ENCODE results near the gene LYRM9.
"Not testable (repeated sequence)": the region's sequence is repeated elsewhere in the genome, so short reads cannot be mapped to it uniquely, and the experiment has no call there.

The LYRM9 gene

DNA sequence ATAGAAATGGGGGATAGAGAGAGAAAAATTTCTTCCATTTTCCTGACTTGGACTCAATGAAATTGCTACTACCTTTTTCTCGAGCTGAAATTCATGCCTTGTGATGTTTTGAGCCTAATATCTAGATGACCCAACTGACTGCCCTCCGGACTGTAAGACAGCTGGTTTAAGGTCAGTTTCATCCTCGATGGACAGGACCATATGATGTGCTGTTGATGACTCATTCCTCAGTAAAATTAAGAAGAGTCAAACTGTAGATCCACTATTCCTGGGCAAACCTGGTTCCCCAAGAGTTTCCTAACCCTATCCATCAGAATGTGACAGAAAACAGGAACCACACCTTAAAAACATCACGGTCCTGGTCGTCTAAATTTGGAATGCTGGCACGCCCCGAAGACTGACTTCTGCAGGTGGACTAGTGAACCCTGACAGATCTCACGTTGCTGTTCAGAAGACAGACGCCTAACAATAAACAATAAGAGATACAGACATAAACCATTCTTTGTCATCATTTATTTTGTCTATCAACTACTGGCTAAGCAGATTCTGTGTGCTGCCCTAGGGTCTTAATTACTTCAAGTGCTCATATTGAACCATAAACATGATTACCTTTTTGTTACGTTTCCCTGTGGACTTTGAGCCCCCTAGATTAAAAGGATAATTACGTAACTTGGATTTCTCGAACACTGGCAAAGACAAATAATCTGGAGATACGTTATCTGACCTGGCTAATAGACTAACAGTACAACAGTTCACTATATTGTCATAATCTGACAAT lies 47.7 kb downstream of the LYRM9 start:
- Histone ChIP-seq H3K4me1 (ENCODE audit: control insufficient read depth, low read length) (peaks cover 14% of the 10 kb centered on the region), H4K20me1 (ENCODE audit: control insufficient read depth, insufficient read depth, low read depth, low read length) (no peaks in the 10 kb centered on the region), H3K9me2 (replicated peaks; ENCODE audit: control insufficient read depth, low read length) (no peaks in the 10 kb centered on the region), H3K4me3 (ENCODE audit: low read length) (no peak overlapping the region), H3K9me3 (ENCODE audit: control insufficient read depth, insufficient read depth, low read length) (0 out of 2 replicates have a peak, but pooled peaks cover 2% of the 10 kb centered on the region), H3F3A (ENCODE audit: control insufficient read depth, insufficient read depth) (no peaks in the 10 kb centered on the region), H3K4me2 (ENCODE audit: low read length) (peak overlapping the region; percentile 19; the same call in 1 of the 2 replicates), H3K36me3 (ENCODE audit: control insufficient read depth, low read length) (no peaks in the 10 kb centered on the region), H3K27me3 (ENCODE audit: control insufficient read depth, low read length) (peaks cover 4% of the 10 kb centered on the region; the same call in 1 of the 2 replicates), H3K79me2 (ENCODE audit: control insufficient read depth, low read length) (no peaks in the 10 kb centered on the region), H3K27ac (ENCODE audit: low read depth, low read length) (no peak overlapping the region)
- TF ChIP-seq, protein P1, sequence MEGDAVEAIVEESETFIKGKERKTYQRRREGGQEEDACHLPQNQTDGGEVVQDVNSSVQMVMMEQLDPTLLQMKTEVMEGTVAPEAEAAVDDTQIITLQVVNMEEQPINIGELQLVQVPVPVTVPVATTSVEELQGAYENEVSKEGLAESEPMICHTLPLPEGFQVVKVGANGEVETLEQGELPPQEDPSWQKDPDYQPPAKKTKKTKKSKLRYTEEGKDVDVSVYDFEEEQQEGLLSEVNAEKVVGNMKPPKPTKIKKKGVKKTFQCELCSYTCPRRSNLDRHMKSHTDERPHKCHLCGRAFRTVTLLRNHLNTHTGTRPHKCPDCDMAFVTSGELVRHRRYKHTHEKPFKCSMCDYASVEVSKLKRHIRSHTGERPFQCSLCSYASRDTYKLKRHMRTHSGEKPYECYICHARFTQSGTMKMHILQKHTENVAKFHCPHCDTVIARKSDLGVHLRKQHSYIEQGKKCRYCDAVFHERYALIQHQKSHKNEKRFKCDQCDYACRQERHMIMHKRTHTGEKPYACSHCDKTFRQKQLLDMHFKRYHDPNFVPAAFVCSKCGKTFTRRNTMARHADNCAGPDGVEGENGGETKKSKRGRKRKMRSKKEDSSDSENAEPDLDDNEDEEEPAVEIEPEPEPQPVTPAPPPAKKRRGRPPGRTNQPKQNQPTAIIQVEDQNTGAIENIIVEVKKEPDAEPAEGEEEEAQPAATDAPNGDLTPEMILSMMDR (IDR thresholded peaks at IDR 0.05; ENCODE audit: low read depth, low read length, poor library complexity, severe bottlenecking), result no peak
- no peak for TF ChIP-seq EZH2phosphoT487 (IDR thresholded peaks at IDR 0.05; ENCODE audit: borderline replicate concordance, low read length)

- Histone ChIP-seq H3K4me2 (ENCODE audit: low read length) (no peak overlapping the region), H3K27ac (ENCODE audit: low read depth, low read length) (no peak overlapping the region), H3K36me3 (ENCODE audit: control insufficient read depth, low read length) (no peaks in the 10 kb centered on the region), H3K4me1 (ENCODE audit: control insufficient read depth, low read length) (peaks cover 8% of the 10 kb centered on the region), H3K27me3 (ENCODE audit: control insufficient read depth, low read length) (no peaks in the 10 kb centered on the region), H3K9me3 (ENCODE audit: control insufficient read depth, insufficient read depth, low read length) (no peaks in the 10 kb centered on the region), H3K79me2 (ENCODE audit: control insufficient read depth, low read length) (no peaks in the 10 kb centered on the region), H3K4me3 (ENCODE audit: low read length) (no peak overlapping the region), H3F3A (ENCODE audit: control insufficient read depth, insufficient read depth) (no peaks in the 10 kb centered on the region), H4K20me1 (ENCODE audit: control insufficient read depth, insufficient read depth, low read depth, low read length) (no peaks in the 10 kb centered on the region), H3K9me2 (replicated peaks; ENCODE audit: control insufficient read depth, low read length) (no peaks in the 10 kb centered on the region)
- TF ChIP-seq, protein P1 (IDR thresholded peaks at IDR 0.05; ENCODE audit: low read depth, low read length, poor library complexity, severe bottlenecking), result no peak
- no peak for TF ChIP-seq EZH2phosphoT487 (IDR thresholded peaks at IDR 0.05; ENCODE audit: borderline replicate concordance, low read length)
Observed at GRCh38 chr17:27840688-27841087, 52.5 kb downstream of the LYRM9 start.

- H3K9me3 ChIP-seq (ENCODE audit: control insufficient read depth, insufficient read depth, low read length); H3K27me3 ChIP-seq (ENCODE audit: control insufficient read depth, low read length); H3K79me2 ChIP-seq (ENCODE audit: control insufficient read depth, low read length); H3K9me2 ChIP-seq (replicated peaks; ENCODE audit: control insufficient read depth, low read length); H3F3A ChIP-seq (ENCODE audit: control insufficient read depth, insufficient read depth); H3K4me3 ChIP-seq (ENCODE audit: low read length); H3K4me1 ChIP-seq (ENCODE audit: control insufficient read depth, low read length); H3K27ac ChIP-seq (ENCODE audit: low read depth, low read length); H3K4me2 ChIP-seq (ENCODE audit: low read length); H3K36me3 ChIP-seq (ENCODE audit: control insufficient read depth, low read length); H4K20me1 ChIP-seq (ENCODE audit: control insufficient read depth, insufficient read depth, low read depth, low read length): not testable (repeated sequence)
Observed at GRCh38 chr17:27840406-27840678, 52.8 kb downstream of the LYRM9 start.

GRCh38 chr17:27839571-27840405 lies 53.4 kb downstream of the LYRM9 start:
- H4K20me1 ChIP-seq (ENCODE audit: control insufficient read depth, insufficient read depth, low read depth, low read length); H3K36me3 ChIP-seq (ENCODE audit: control insufficient read depth, low read length); H3K4me3 ChIP-seq (ENCODE audit: low read length); H3K9me2 ChIP-seq (replicated peaks; ENCODE audit: control insufficient read depth, low read length); H3F3A ChIP-seq (ENCODE audit: control insufficient read depth, insufficient read depth); H3K4me1 ChIP-seq (ENCODE audit: control insufficient read depth, low read length); H3K4me2 ChIP-seq (ENCODE audit: low read length); H3K79me2 ChIP-seq (ENCODE audit: control insufficient read depth, low read length); H3K27ac ChIP-seq (ENCODE audit: low read depth, low read length); H3K9me3 ChIP-seq (ENCODE audit: control insufficient read depth, insufficient read depth, low read length); H3K27me3 ChIP-seq (ENCODE audit: control insufficient read depth, low read length): not testable (repeated sequence)

GRCh38 chr17:27838607-27839006 lies 54.6 kb downstream of the LYRM9 start:
- H4K20me1 ChIP-seq (ENCODE audit: control insufficient read depth, insufficient read depth, low read depth, low read length); H3K4me2 ChIP-seq (ENCODE audit: low read length); H3K9me2 ChIP-seq (replicated peaks; ENCODE audit: control insufficient read depth, low read length); H3K9me3 ChIP-seq (ENCODE audit: control insufficient read depth, insufficient read depth, low read length); H3K4me3 ChIP-seq (ENCODE audit: low read length); H3F3A ChIP-seq (ENCODE audit: control insufficient read depth, insufficient read depth); H3K27me3 ChIP-seq (ENCODE audit: control insufficient read depth, low read length); H3K27ac ChIP-seq (ENCODE audit: low read depth, low read length); H3K36me3 ChIP-seq (ENCODE audit: control insufficient read depth, low read length); H3K4me1 ChIP-seq (ENCODE audit: control insufficient read depth, low read length); H3K79me2 ChIP-seq (ENCODE audit: control insufficient read depth, low read length): not testable (repeated sequence)

GRCh38 chr17:27837769-27838168 lies 55.4 kb downstream of the LYRM9 start:
- H3K4me1 ChIP-seq (ENCODE audit: control insufficient read depth, low read length), result not testable (repeated sequence)

More at GRCh38 chr17:27837769-27838168, 55.4 kb downstream of the LYRM9 start:
- not testable (repeated sequence) for H4K20me1 ChIP-seq (ENCODE audit: control insufficient read depth, insufficient read depth, low read depth, low read length); H3F3A ChIP-seq (ENCODE audit: control insufficient read depth, insufficient read depth); H3K9me3 ChIP-seq (ENCODE audit: control insufficient read depth, insufficient read depth, low read length); H3K4me2 ChIP-seq (ENCODE audit: low read length); H3K9me2 ChIP-seq (replicated peaks; ENCODE audit: control insufficient read depth, low read length); H3K4me3 ChIP-seq (ENCODE audit: low read length); H3K27ac ChIP-seq (ENCODE audit: low read depth, low read length); H3K36me3 ChIP-seq (ENCODE audit: control insufficient read depth, low read length); H3K27me3 ChIP-seq (ENCODE audit: control insufficient read depth, low read length); H3K79me2 ChIP-seq (ENCODE audit: control insufficient read depth, low read length)
